ENCODE measurements around the gene SIGLEC6. TPM values are rescaled to one million over a fixed set of nuclear protein-coding genes. Genes with fewer than 3 reads are reported as not detected.

SIGLEC6 gene
- polyA plus RNA-seq, 2 of the 4 experiments (the other 2 are of a cell fraction), result not detected

DNA sequence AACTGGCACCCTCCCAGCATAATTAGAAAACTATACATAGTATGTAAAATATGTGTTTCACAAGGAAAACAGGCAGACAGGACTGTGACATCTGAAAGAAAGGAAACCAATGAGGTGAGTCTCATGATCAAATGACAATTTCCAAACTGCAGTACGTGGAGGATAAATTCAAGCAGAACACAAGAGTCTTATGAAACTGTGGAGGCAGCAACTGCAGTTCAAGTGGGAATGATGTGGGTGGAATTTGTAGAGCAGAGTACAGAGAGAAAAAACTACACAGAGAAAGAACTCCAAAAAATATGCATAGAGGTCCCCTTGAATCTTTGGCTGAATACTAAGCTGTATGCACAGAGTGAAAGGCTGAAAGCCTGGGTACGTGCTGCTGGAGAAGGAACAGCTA, 9.7 kb downstream of the SIGLEC6 start (continued):
- TF ChIP-seq FOXS1 (CRISPR knock-in tag; IDR thresholded peaks at IDR 0.05) (no peak), ZFP36 (IDR thresholded peaks at IDR 0.05; ENCODE audit: borderline replicate concordance, partially characterized antibody) (no peak), MYC (IDR thresholded peaks at IDR 0.05; ENCODE audit: borderline replicate concordance, low read length) (no peak), FOSL2 (IDR thresholded peaks at IDR 0.05) (no peak), FOSL2 (CRISPR knock-in tag; IDR thresholded peaks at IDR 0.05) (no peak), GATA3 (IDR thresholded peaks at IDR 0.05; ENCODE audit: borderline replicate concordance) (no peak), RARB (CRISPR knock-in tag; IDR thresholded peaks at IDR 0.05) (no peak)

- TF ChIP-seq MAFK (IDR thresholded peaks at IDR 0.05; ENCODE audit: partially characterized antibody) (peak; percentile 62), ZFP36 (IDR thresholded peaks at IDR 0.05; ENCODE audit: borderline replicate concordance, partially characterized antibody) (no peak)
- POLR2A ChIA-PET, result no interaction called here
- WGBS (ENCODE audit: missing lambda C conversion rate), result 21% methylated on average over 2 of the region's 2 CpGs
- Histone ChIP-seq H3K27ac (no peak overlapping the region), H3K4me1 (no peaks in the 10 kb centered on the region), H3K4me2 (no peak overlapping the region), H3K4me3 (no peak overlapping the region), H3K9me3 (peaks cover 13% of the 10 kb centered on the region; the same call in 2 of the 3 replicates)
- no peak for FAIRE-seq
- no peak for DNase-seq (ENCODE audit: low read depth in 1 of 2, low spot score in 1 of 2)
- CTCF ChIA-PET, result interaction anchor here (1.5 kb wide), 1 partner anchor 183 kb away, joined by 3 read pairs; no protein-coding TSS in a partner anchor
- ATAC-seq, result no peak
These were observed 10.1 kb downstream of the SIGLEC6 start for GRCh38 chr19:51521357-51521756.

- FAIRE-seq (no peak), ATAC-seq (no peak), DNase-seq (ENCODE audit: low read depth in 1 of 2, low spot score in 1 of 2) (no peak)
- POLR2A ChIA-PET, result no interaction called here
- WGBS (ENCODE audit: missing lambda C conversion rate), result 1% methylated on average over 2 of the region's 2 CpGs
- Histone ChIP-seq H3K4me3 (no peak overlapping the region), H3K4me2 (no peak overlapping the region), H3K9me3 (peaks cover 13% of the 10 kb centered on the region; the same call in 2 of the 3 replicates), H3K27ac (no peak overlapping the region), H3K4me1 (no peaks in the 10 kb centered on the region)
- CTCF ChIA-PET, result no interaction called here
- TF ChIP-seq JUNB (IDR thresholded peaks at IDR 0.05) (no peak), ZSCAN20 (CRISPR knock-in tag; IDR thresholded peaks at IDR 0.05) (no peak), HOXB5 (CRISPR knock-in tag; IDR thresholded peaks at IDR 0.05) (no peak), TFCP2L1 (CRISPR knock-in tag; IDR thresholded peaks at IDR 0.05) (no peak), E2F6 (IDR thresholded peaks at IDR 0.05; ENCODE audit: borderline replicate concordance, low read depth) (no peak), TP53 (CRISPR knock-in tag; IDR thresholded peaks at IDR 0.05) (no peak), EP300 (IDR thresholded peaks at IDR 0.05) (no peak), FOXS1 (CRISPR knock-in tag; IDR thresholded peaks at IDR 0.05) (no peak), PHF8 (IDR thresholded peaks at IDR 0.05; ENCODE audit: borderline replicate concordance, low read depth) (no peak), JUN (IDR thresholded peaks at IDR 0.05) (no peak), RFX5 (IDR thresholded peaks at IDR 0.05) (no peak), CEBPB (IDR thresholded peaks at IDR 0.05) (no peak), BHLHE40 (IDR thresholded peaks at IDR 0.05; ENCODE audit: low read depth, low read length) (no peak), POLR2A (IDR thresholded peaks at IDR 0.05; ENCODE audit: low read length) (no peak), MYC (IDR thresholded peaks at IDR 0.05; ENCODE audit: borderline replicate concordance, low read length) (no peak), NPAS2 (CRISPR knock-in tag; IDR thresholded peaks at IDR 0.05; ENCODE audit: borderline replicate concordance) (no peak), SMC3 (IDR thresholded peaks at IDR 0.05) (no peak)
- TF ChIP-seq, protein P1, sequence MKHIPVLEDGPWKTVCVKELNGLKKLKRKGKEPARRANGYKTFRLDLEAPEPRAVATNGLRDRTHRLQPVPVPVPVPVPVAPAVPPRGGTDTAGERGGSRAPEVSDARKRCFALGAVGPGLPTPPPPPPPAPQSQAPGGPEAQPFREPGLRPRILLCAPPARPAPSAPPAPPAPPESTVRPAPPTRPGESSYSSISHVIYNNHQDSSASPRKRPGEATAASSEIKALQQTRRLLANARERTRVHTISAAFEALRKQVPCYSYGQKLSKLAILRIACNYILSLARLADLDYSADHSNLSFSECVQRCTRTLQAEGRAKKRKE (CRISPR knock-in tag; IDR thresholded peaks at IDR 0.05; ENCODE audit: low read depth), result no peak
These were observed 10.7 kb downstream of the SIGLEC6 start for GRCh38 chr19:51520728-51521127.

Measured in A549 (cell line).